ENCODE data around the gene SLC25A22. TPM values are rescaled to one million over a fixed set of nuclear protein-coding genes. Genes with fewer than 3 reads are reported as not detected.

SLC25A22 gene
- total and polyA plus RNA-seq, 9 of the 15 experiments (the other 6 are each of a cell fraction or from before 2014, with no cell fraction given) = 0.41 to 55.4 (median 11.4) TPM

DNA sequence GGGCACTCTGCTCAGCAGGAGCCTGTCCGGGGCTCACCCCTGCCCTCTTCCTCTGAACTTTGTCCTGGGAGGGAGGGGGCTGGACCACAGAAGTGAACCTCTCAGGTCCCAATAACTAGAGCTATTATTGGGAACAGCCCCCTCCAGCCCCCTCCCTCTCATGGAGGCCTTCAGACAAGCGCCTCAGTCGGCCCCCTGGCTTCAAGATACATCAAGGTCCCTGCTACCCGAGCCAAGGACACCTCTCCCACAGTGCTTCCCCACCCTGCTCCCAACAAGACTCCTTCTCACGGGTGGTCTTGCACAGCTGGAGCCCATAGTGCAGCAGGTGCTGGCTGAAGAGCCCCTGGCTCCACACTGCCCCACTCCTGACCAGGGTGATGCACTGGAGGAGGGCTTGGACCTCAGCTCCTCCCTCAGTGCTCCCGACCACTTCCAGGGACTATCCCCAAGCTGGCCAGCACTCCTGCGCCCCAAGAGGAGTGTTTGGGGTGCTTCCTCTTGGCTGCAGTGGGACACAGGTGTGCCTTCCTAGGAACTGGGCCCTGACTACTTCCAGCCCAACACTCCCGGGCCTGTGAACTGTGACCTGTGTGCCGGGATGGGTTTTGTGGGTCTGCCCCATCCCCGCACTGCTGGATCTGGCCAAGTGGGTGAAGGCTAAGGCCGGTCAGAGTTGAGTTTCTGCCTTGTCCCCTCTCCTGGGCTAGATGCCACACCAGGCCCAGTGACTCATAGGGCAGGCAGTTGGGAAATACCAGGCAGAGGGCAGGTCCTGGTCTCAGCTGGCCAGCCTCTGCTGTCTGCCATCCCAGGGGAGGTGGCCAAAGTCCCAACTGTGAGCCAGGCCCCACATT lies 22.8 kb upstream of the SLC25A22 start:
- no peak for FAIRE-seq
- no peak overlapping the region for H2AFZ ChIP-seq (ENCODE audit: low read depth, low read length)

More for the DNA sequence above, 22.8 kb upstream of the SLC25A22 start:
- Histone ChIP-seq H3K9me1 (ENCODE audit: control insufficient read depth, insufficient read depth, low read length) (peaks cover 6% of the 10 kb centered on the region), H3K4me2 (ENCODE audit: insufficient read depth, low read length) (peak overlapping the region; percentile 86), H4K20me1 (replicated peaks; ENCODE audit: control insufficient read depth, insufficient read depth, low read length) (peaks cover 13% of the 10 kb centered on the region), H3K36me3 (ENCODE audit: control insufficient read depth, insufficient read depth, low read length) (peaks cover 38% of the 10 kb centered on the region; the same call in 1 of the 3 replicates), H3K4me3 (peak overlapping the region; percentile 89), H3K79me2 (ENCODE audit: control insufficient read depth, insufficient read depth, low read length) (peaks cover 25% of the 10 kb centered on the region), H3K9me3 (replicated peaks; ENCODE audit: control insufficient read depth, insufficient read depth, low read depth, low read length) (no peaks in the 10 kb centered on the region), H3K4me1 (replicated peaks in 1 of 2; ENCODE audit: control insufficient read depth in 2 of 2, insufficient read depth in 2 of 2, low read length in 2 of 2) (peaks cover 15 to 79% of the 10 kb centered on the region in 2 experiments; a peak in 4 of 5 replicates), H3K27me3 (ENCODE audit: control insufficient read depth in 2 of 2, insufficient read depth in 2 of 2, low read length in 2 of 2) (no peaks in the 10 kb centered on the region), H3K9ac (ENCODE audit: insufficient read depth in 1 of 2, low read depth in 2 of 2, low read length in 2 of 2) (peak overlapping the region; percentile 87 to 100; a peak in 3 of 4 replicates), H3K27ac (ENCODE audit: extremely low read depth, low read depth, low read length) (peak overlapping the region; percentile 92; the same call in 2 of the 3 replicates)
- ATAC-seq (no peak), DNase-seq (ENCODE audit: extremely low read depth in 1 of 4, low spot score in 3 of 4) (no peak)
- no TSS peak for BruUV-seq (replicated peaks)
- intact Hi-C loops (cut with micrococcal nuclease) (no loop called here), in situ Hi-C loops (cut with MboI) (no loop called here)
- CTCF ChIA-PET (ENCODE audit: low intra/inter-chr PET ratio) = no interaction called here
- WGBS (ENCODE audit: insufficient coverage, low coverage, missing lambda C conversion rate) = 78% methylated on average over 8 of the region's 11 CpGs
- TF ChIP-seq ZNF282 (CRISPR knock-in tag; IDR thresholded peaks at IDR 0.05) (no peak), ZC3H4 (CRISPR knock-in tag; IDR thresholded peaks at IDR 0.05; ENCODE audit: borderline replicate concordance) (0 out of 2 replicates have a peak, but pooled peaks have one; percentile 30), MAFF (IDR thresholded peaks at IDR 0.05; ENCODE audit: low read length) (no peak), BMI1 (IDR thresholded peaks at IDR 0.05; ENCODE audit: low read length) (no peak), HDAC2 (IDR thresholded peaks at IDR 0.05) (no peak), CEBPG (CRISPR knock-in tag; IDR thresholded peaks at IDR 0.05) (no peak; the same call in 1 of the 2 replicates), CEBPG (tag; conservative IDR thresholded peaks at IDR 0.05 in 1 of 2, IDR thresholded peaks at IDR 0.05 in 1 of 2) (no peak), ZNF740 (CRISPR knock-in tag; IDR thresholded peaks at IDR 0.05) (peak; percentile 59; the same call in 1 of the 2 replicates), ZNF740 (tag; IDR thresholded peaks at IDR 0.05) (no peak), CREB1 (IDR thresholded peaks at IDR 0.05) (no peak), CREB1 (CRISPR knock-in tag; IDR thresholded peaks at IDR 0.05) (0 out of 2 replicates have a peak, but pooled peaks have one; percentile 7), HMGXB4 (CRISPR knock-in tag; IDR thresholded peaks at IDR 0.05) (0 out of 2 replicates have a peak, but pooled peaks have one; percentile 28), MED1 (CRISPR knock-in tag; IDR thresholded peaks at IDR 0.05; ENCODE audit: borderline replicate concordance) (0 out of 2 replicates have a peak, but pooled peaks have one; percentile 50), ZNF263 (CRISPR knock-in tag; IDR thresholded peaks at IDR 0.05; ENCODE audit: borderline replicate concordance) (peak; percentile 51; the same call in 1 of the 2 replicates), STAG1 (CRISPR knock-in tag; IDR thresholded peaks at IDR 0.05; ENCODE audit: borderline replicate concordance) (0 out of 2 replicates have a peak, but pooled peaks have one; percentile 6)
- POLR2A ChIA-PET = interaction anchor here (0.6 to 5.2 kb wide), 14 partner anchors 8 to 179 kb away, joined by 3 to 36 read pairs (median 8); partner anchors contain the start of genes CD151, POLR2L, RPLP2 and TSPAN4

Measured in K562 (cell line).